Activated B cell treated with CpG ODN at 0.5 μM for 24 hours (primary cell): ENCODE data around the gene SMCP. TPM values are rescaled to one million over a fixed set of nuclear protein-coding genes. Genes with fewer than 3 reads are reported as not detected.

Experiments
- ATAC-seq: fragments of 200-7000 bp; cut with Tn5 transposase; one replicate; pipeline ENCODE4 v1.10.0; 2021; ENCODE audit warnings: low read depth, mild to moderate bottlenecking, moderate library complexity
- CTCF ChIA-PET: fragments of 350-600 bp; sonication (Branson Sonifier 250); formaldehyde crosslinking; loops from one replicate; lab custom pipeline; 2021; ENCODE audit warnings: antibody characterized with exemption; lab: Charles Lee
- POLR2A ChIA-PET: fragments of 350-600 bp; sonication (Branson Sonifier 250); formaldehyde crosslinking; loops from one replicate; lab custom pipeline; 2021; ENCODE audit warnings: antibody characterized with exemption; lab: Charles Lee
- DNase-seq: peaks from one replicate; pipeline ENCODE4 v3.0.0; 2022
- H3K27ac Mint-ChIP-seq: one replicate; pipeline ENCODE4 v1.8.0; 2020; ENCODE audit warnings: mixed read lengths
- H3K27me3 Mint-ChIP-seq: one replicate; pipeline ENCODE4 v1.8.0; 2021; ENCODE audit warnings: mixed read lengths
- H3K36me3 Mint-ChIP-seq: one replicate; pipeline ENCODE4 v1.8.0; 2021; ENCODE audit warnings: low read depth, mixed read lengths
- H3K4me1 Mint-ChIP-seq: one replicate; pipeline ENCODE4 v1.8.0; 2021; ENCODE audit warnings: mixed read lengths
- H3K4me3 Mint-ChIP-seq: one replicate; pipeline ENCODE4 v1.8.0; 2020; ENCODE audit warnings: mild to moderate bottlenecking, mixed read lengths
- H3K9me3 Mint-ChIP-seq: one replicate; pipeline ENCODE4 v1.8.0; 2020; ENCODE audit warnings: mixed read lengths
- intact Hi-C: fragments of 100-400 bp; cut with micrococcal nuclease; formaldehyde crosslinking; loops from one replicate; pipeline ENCODE4 v1.15.1; 2024
- total RNA-seq: library from RNA; stranded (reverse); gene quantifications from 2 replicates; pipeline ENCODE4 v1.2.3, GENCODE V29; 2022
- TF ChIP-seq, protein P1 (sequence below): fragments of 200-600 bp; IDR thresholded peaks from one replicate; pipeline ENCODE4 v1.8.0; 2022; ENCODE audit warnings: antibody characterized with exemption, mild to moderate bottlenecking

Gene SMCP, protein sequence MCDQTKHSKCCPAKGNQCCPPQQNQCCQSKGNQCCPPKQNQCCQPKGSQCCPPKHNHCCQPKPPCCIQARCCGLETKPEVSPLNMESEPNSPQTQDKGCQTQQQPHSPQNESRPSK
- total RNA-seq: not detected in 2 replicates

DNA sequence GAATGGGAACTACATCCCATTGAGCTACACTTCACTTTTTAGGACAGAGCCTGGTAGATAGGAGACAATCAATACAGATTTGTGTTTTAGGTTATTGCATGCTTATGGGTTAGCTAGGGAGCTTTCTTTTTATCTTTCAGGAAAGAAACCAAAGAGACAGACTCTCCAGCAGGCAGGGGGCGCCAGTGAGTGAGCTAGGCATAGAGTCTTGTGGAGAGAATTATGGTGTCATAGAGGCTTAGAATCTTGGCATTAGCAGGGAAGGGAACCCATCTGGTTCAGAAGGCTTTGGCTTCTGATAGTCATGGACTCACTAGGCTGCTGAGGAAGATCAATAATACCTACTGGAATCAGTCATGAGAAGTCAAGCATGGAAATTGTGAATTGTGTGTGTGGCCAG, at the start of gene SMCP:
Gene SMCP (plus strand): TSS at position 281 of the 400 bp plus-strand sequence. CDS start 6,101 bp downstream, outside the sequence.
- ChIA-PET CTCF (interaction anchor here (1.4 kb wide), 1 partner anchor 48 kb away, joined by 3 read pairs; no protein-coding TSS in a partner anchor), POLR2A (no interaction called here)
- Mint-ChIP-seq H3K4me1 (no peaks in the 10 kb centered on the region), H3K27me3 (peaks cover 12% of the 10 kb centered on the region), H3K4me3 (no peak within 1 kb of the TSS), H3K27ac (no peak within 1 kb of the TSS), H3K9me3 (no peaks in the 10 kb centered on the region), H3K36me3 (no peaks in the 10 kb centered on the region)
- DNase-seq: no peak
- intact Hi-C loops: no loop called here
- ATAC-seq: no peak
- TF ChIP-seq, protein P1, sequence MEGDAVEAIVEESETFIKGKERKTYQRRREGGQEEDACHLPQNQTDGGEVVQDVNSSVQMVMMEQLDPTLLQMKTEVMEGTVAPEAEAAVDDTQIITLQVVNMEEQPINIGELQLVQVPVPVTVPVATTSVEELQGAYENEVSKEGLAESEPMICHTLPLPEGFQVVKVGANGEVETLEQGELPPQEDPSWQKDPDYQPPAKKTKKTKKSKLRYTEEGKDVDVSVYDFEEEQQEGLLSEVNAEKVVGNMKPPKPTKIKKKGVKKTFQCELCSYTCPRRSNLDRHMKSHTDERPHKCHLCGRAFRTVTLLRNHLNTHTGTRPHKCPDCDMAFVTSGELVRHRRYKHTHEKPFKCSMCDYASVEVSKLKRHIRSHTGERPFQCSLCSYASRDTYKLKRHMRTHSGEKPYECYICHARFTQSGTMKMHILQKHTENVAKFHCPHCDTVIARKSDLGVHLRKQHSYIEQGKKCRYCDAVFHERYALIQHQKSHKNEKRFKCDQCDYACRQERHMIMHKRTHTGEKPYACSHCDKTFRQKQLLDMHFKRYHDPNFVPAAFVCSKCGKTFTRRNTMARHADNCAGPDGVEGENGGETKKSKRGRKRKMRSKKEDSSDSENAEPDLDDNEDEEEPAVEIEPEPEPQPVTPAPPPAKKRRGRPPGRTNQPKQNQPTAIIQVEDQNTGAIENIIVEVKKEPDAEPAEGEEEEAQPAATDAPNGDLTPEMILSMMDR: no peak

DNA sequence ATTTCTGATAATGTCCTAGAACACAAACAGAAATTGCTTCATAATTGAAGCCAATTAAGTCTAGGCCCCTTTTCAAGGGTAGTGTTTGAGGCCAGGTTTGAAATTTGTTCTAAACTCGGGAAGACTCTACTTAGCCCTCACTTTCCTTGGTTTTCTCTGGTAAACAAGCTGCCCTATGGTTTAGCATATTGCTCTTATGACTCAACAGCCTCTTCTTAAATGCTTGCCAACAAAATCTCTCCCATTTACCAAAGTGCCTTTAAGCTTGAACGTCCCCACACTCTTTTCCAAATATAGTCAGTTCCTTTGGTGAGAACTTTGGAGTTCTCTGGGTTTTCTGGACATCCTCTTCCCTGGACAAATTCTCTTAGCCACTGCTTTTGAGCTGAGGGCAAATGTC, 41.3 kb upstream of the SMCP start:
- H3K27me3 Mint-ChIP-seq: peaks cover 8% of the 10 kb centered on the region
- intact Hi-C loops: no loop called here
- no peaks in the 10 kb centered on the region for H3K36me3 Mint-ChIP-seq
- ChIA-PET CTCF (no interaction called here), POLR2A (no interaction called here)
- no peaks in the 10 kb centered on the region for H3K9me3 Mint-ChIP-seq
- TF ChIP-seq, protein P1: no peak
- H3K4me3 Mint-ChIP-seq: no peak overlapping the region
- no peak for DNase-seq
- H3K27ac Mint-ChIP-seq: no peak overlapping the region
- no peak for ATAC-seq
- no peaks in the 10 kb centered on the region for H3K4me1 Mint-ChIP-seq

DNA sequence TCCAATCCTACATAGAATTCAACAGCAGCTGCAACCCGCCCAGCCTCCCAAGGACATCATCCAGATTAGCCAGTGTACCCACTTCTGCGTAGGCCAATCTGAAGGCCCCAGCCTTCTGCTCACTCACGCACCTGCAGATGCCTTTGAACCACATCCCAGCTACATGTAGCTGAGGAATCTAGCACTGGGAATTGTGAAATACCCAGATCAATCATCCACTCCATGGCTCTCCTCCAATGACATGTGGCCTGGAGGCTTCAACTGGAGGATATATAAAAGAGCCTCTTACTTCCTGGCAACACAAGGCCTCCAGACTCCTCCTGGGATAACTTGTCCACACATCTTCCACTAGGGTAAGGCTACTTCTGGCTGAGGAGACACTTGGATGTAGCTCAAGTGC, 35.6 kb upstream of the SMCP start, which contains the start of gene LCE6A:
Gene LCE6A (plus strand): TSS at position 301 of the 400 bp plus-strand sequence. CDS start 665 bp downstream, outside the sequence.
- intact Hi-C loops: no loop called here
- TF ChIP-seq, protein P1: no peak
- ATAC-seq (no peak), DNase-seq (no peak)
- ChIA-PET CTCF (no interaction called here), POLR2A (no interaction called here)
- Mint-ChIP-seq H3K9me3 (no peaks in the 10 kb centered on the region), H3K36me3 (no peaks in the 10 kb centered on the region), H3K4me1 (no peaks in the 10 kb centered on the region), H3K27me3 (peaks cover 18% of the 10 kb centered on the region), H3K27ac (no peak within 1 kb of the TSS), H3K4me3 (no peak within 1 kb of the TSS)

DNA sequence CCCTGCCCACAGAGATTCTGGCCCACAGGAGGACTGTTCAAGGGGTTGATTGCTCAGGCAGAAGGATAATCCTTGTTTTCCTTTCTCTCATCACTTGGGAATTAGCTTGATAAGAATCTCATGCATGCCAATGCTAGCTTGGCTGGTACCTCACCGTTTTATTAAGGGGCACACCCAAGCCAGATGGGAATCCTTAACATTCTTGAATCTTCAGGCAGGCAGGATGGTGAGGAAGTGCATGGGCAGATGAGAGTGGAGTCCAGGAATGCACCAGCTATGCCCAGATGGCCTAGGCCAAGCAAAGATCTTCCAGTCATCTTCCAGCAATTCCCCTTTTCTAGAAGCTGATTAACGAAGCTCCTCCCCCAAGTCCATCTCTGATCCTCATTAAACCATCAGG, 22.5 kb upstream of the SMCP start:
- POLR2A ChIA-PET: no interaction called here

DNA sequence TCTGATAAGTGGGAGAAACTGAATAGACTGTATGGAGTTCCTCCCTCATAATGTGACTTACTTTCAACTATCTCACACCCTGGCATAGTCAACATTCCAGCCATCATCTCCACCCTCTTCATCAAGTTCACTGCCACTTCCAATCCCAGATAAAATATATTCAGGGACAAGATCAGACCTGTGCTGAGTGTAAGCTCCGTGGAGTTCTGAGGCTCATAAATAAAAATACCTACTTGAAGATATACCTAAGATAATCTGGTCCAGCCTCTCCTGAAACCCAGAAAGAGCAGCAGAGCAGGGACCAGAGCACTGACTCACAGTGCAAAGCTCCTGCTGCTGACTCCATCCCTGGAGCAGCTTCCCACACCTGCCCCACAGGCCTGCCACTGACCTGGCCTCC, 20.1 kb upstream of the SMCP start:
- intact Hi-C loops: no loop called here
- no peak for DNase-seq
- TF ChIP-seq, protein P1: no peak
- Mint-ChIP-seq H3K27ac (no peak overlapping the region), H3K36me3 (no peaks in the 10 kb centered on the region), H3K9me3 (no peaks in the 10 kb centered on the region), H3K27me3 (peaks cover 6% of the 10 kb centered on the region), H3K4me1 (no peaks in the 10 kb centered on the region), H3K4me3 (no peak overlapping the region)
- CTCF ChIA-PET: no interaction called here
- POLR2A ChIA-PET: no interaction called here
- ATAC-seq: no peak

More for the DNA sequence above, 22.5 kb upstream of the SMCP start:
- CTCF ChIA-PET: interaction anchor here (1.3 kb wide), 1 partner anchor 15 kb away, joined by 3 read pairs; no protein-coding TSS in a partner anchor
- Mint-ChIP-seq H3K27ac (no peak overlapping the region), H3K4me1 (no peaks in the 10 kb centered on the region), H3K27me3 (peaks cover 5% of the 10 kb centered on the region), H3K9me3 (no peaks in the 10 kb centered on the region), H3K36me3 (no peaks in the 10 kb centered on the region), H3K4me3 (no peak overlapping the region)
- ATAC-seq (no peak), DNase-seq (no peak)
- TF ChIP-seq, protein P1: no peak
- intact Hi-C loops: no loop called here
